MM.1S (cell line): ENCODE measurements around the gene ALG8.

Experiments used
- EZH2phosphoT487 ChIP-seq: fragments of 300-600 bp; sonication (generic); IDR thresholded peaks from 2 replicates; pipeline ENCODE4 v1.6.1; 2018; ENCODE audit warnings: antibody characterized with exemption, low read length
- TF ChIP-seq, protein P1 (sequence below): fragments of 300-600 bp; sonication (generic); IDR thresholded peaks from 2 replicates; pipeline ENCODE4 v1.5.1; 2016; ENCODE audit warnings: antibody characterized with exemption, low read length, mixed read lengths

DNA sequence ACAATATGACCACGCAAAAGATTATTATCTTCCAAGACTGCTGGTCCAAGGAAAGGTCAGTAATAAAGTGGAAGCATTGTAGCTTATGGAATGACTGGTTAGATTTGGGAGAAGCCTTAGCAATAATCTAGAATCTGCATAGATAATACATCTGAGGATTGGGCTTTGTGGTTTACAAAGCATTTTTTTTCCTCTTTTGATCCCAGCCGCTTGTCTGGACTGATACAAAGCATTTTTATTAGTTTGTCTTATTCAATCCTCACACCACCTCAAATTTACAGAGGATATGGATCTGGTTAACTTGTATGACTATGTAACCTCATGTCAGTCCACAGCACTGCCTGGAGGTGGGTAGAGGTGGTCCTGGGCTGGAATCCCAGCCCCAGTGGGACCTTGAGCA is 76.8 kb downstream of the ALG8 start:
- TF ChIP-seq, protein P1, sequence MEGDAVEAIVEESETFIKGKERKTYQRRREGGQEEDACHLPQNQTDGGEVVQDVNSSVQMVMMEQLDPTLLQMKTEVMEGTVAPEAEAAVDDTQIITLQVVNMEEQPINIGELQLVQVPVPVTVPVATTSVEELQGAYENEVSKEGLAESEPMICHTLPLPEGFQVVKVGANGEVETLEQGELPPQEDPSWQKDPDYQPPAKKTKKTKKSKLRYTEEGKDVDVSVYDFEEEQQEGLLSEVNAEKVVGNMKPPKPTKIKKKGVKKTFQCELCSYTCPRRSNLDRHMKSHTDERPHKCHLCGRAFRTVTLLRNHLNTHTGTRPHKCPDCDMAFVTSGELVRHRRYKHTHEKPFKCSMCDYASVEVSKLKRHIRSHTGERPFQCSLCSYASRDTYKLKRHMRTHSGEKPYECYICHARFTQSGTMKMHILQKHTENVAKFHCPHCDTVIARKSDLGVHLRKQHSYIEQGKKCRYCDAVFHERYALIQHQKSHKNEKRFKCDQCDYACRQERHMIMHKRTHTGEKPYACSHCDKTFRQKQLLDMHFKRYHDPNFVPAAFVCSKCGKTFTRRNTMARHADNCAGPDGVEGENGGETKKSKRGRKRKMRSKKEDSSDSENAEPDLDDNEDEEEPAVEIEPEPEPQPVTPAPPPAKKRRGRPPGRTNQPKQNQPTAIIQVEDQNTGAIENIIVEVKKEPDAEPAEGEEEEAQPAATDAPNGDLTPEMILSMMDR = no peak
- no peak for TF ChIP-seq EZH2phosphoT487
